Activated T-helper 1 cell treated with anti-CD3 and anti-CD28 coated beads, Interleukin-12 subunit alpha, Interleukin-12 subunit beta, Interleukin-2, Interleukin-4 antibody, amounts not matched to agents 30 ng/mL and 10 ng/mL and 1 ng/mL, durations not matched to agents 14 hours and 24 hours and 36 hours (primary cell): Measurements from ENCODE around the gene UTF1. TPM values are rescaled to one million over a fixed set of nuclear protein-coding genes. Genes with fewer than 3 reads are reported as not detected.

Experiments
- DNase-seq: peaks from one replicate; pipeline ENCODE4 v3.0.0; 2021; ENCODE audit warnings: low spot score
- H3K27ac Mint-ChIP-seq: one replicate; pipeline ENCODE4 v1.8.0; 2021; ENCODE audit warnings: mild to moderate bottlenecking, mixed read lengths
- H3K27me3 Mint-ChIP-seq: one replicate; pipeline ENCODE4 v1.8.0; 2022; ENCODE audit warnings: mild to moderate bottlenecking, moderate library complexity, mixed read lengths; ENCODE audit not compliant: insufficient read depth
- H3K36me3 Mint-ChIP-seq: one replicate; pipeline ENCODE4 v1.8.0; 2021; ENCODE audit warnings: low read depth, mixed read lengths
- H3K4me1 Mint-ChIP-seq: one replicate; pipeline ENCODE4 v1.8.0; 2021; ENCODE audit warnings: low read depth, mixed read lengths
- H3K4me3 Mint-ChIP-seq: one replicate; pipeline ENCODE4 v1.8.0; 2021; ENCODE audit warnings: mild to moderate bottlenecking, moderate library complexity, mixed read lengths
- H3K9me3 Mint-ChIP-seq: one replicate; pipeline ENCODE4 v1.8.0; 2021; ENCODE audit warnings: mixed read lengths
- intact Hi-C: fragments of 100-400 bp; cut with micrococcal nuclease; formaldehyde crosslinking; loops from one replicate; pipeline ENCODE4 v1.15.1; 2024
- total RNA-seq: library from RNA; stranded (reverse); gene quantifications from 2 replicates; pipeline ENCODE4 v1.2.3, GENCODE V29; 2022

The UTF1 gene
- total RNA-seq, 1 donor from 2014 or later, result not detected

DNA sequence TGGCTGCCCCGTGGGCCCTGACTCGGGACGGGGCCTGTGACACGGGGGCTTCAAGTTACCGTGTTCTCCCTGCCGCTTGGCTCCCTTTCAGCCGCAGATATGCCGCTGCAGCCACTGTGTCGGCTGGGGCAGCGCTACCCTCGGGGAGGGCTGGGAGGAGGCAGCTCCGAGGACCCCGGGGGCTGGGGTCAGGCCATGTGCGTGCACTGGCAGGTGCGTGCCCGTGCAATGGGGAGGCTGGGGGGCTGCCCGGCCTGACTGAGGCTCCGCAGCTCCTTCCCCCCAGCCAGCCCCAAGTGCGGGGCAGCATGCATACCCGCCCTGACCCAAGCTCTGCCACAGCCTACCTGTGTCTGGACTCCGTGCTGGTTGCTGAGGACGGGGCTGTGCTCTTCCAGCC, 40.8 kb upstream of the UTF1 start:
- H3K4me1 Mint-ChIP-seq, result no peaks in the 10 kb centered on the region
- H3K9me3 Mint-ChIP-seq, result peaks cover 3% of the 10 kb centered on the region
- intact Hi-C loops, result no loop called here
- no peak for DNase-seq
- no peaks in the 10 kb centered on the region for H3K36me3 Mint-ChIP-seq
- H3K4me3 Mint-ChIP-seq, result no peak overlapping the region
- H3K27me3 Mint-ChIP-seq, result peaks cover 6% of the 10 kb centered on the region
- H3K27ac Mint-ChIP-seq, result no peak overlapping the region

DNA sequence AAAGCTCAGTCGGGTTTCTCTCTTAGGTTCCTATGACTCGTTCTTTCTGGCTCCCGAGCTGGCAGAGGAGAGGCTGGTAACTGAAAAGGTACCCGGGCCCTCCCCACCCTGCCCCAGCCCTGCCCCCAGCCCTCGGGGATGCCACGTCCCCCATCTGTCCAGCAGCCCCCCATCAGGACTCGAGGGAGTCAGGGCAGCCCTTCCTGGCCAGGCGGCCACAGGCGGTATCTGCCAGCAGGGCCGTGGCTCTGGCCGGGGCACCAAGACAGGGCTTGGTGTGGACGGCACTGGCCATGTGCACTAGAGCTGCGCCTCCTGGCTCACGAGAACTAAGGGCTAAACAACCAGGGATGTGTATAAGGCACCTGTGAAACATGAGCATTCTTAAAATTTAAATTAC, 40.3 kb upstream of the UTF1 start:
- no peak for DNase-seq
- H3K27ac Mint-ChIP-seq, result no peak overlapping the region
- no peaks in the 10 kb centered on the region for H3K9me3 Mint-ChIP-seq
- H3K27me3 Mint-ChIP-seq, result peaks cover 6% of the 10 kb centered on the region
- intact Hi-C loops, result no loop called here
- no peaks in the 10 kb centered on the region for H3K36me3 Mint-ChIP-seq
- H3K4me1 Mint-ChIP-seq, result no peaks in the 10 kb centered on the region
- H3K4me3 Mint-ChIP-seq, result no peak overlapping the region

DNA sequence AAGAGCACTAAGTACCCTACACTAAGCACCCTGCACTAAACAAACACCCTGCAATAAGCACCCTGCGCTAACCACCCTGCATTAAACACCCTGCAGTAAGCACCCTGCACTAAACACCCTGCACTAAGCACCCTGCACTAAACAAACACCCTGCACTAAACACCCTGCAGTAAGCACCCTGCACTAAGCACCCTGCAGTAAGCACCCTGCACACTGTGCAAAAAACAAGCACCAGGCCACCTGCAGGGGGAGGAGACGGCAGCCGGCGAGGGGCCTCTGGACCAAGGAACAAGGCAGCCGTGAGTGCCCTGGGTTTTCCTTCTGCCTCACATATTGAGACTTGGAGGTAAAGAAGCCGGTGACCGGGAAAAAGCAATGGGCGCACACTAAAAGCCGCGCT, 39.8 kb upstream of the UTF1 start:
- H3K27ac Mint-ChIP-seq, result no peak overlapping the region
- H3K36me3 Mint-ChIP-seq, result no peaks in the 10 kb centered on the region
- intact Hi-C loops, result no loop called here
- H3K4me3 Mint-ChIP-seq, result no peak overlapping the region
- DNase-seq, result no peak
- no peaks in the 10 kb centered on the region for H3K9me3 Mint-ChIP-seq
- H3K4me1 Mint-ChIP-seq, result no peaks in the 10 kb centered on the region
- peaks cover 6% of the 10 kb centered on the region for H3K27me3 Mint-ChIP-seq

DNA sequence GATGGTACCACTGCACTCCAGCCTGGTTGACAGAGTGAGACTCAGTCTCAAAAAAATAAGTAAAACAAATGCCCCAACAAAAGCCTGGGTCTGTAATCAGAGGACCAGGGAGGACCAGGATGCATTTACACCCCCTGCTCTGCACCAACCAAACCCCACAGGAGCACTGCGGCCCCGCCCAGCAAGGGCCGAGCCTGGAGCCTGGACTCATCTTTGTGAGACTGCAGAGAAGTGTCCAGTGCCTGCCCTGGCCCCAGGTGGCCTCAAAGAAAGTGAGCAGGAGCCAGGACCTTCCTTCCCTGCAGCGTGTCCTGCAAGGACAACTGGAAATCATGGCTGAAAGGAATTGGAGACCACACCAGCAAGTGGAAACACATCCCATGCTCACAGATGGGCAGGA, 38.4 kb upstream of the UTF1 start:
- Mint-ChIP-seq H3K4me1 (no peaks in the 10 kb centered on the region), H3K27me3 (peaks cover 6% of the 10 kb centered on the region), H3K36me3 (no peaks in the 10 kb centered on the region), H3K4me3 (no peak overlapping the region), H3K27ac (no peak overlapping the region), H3K9me3 (no peaks in the 10 kb centered on the region)
- intact Hi-C loops, result no loop called here
- no peak for DNase-seq

DNA sequence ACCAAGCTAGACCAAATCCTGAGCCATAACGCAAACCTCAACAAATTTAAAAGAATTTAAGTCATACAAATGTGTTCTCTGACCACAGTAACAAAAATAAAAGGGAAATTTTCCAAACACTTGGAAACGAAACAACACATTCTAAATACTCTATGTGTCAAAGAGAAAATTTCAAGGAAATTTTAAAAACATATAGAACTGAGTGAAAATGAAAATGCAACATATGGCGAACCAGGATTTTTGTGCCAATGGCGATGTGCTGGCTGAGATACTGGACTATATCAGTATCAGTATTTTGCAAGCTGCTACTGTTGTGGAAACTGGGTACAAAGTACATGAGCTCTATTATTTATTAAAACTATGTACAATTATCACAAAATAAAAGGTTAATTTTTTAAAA, 35.9 kb upstream of the UTF1 start:
- Mint-ChIP-seq H3K4me1 (no peaks in the 10 kb centered on the region), H3K36me3 (no peaks in the 10 kb centered on the region), H3K27me3 (peaks cover 6% of the 10 kb centered on the region), H3K9me3 (no peaks in the 10 kb centered on the region), H3K4me3 (no peak overlapping the region), H3K27ac (no peak overlapping the region)
- intact Hi-C loops, result no loop called here
- DNase-seq, result no peak

DNA sequence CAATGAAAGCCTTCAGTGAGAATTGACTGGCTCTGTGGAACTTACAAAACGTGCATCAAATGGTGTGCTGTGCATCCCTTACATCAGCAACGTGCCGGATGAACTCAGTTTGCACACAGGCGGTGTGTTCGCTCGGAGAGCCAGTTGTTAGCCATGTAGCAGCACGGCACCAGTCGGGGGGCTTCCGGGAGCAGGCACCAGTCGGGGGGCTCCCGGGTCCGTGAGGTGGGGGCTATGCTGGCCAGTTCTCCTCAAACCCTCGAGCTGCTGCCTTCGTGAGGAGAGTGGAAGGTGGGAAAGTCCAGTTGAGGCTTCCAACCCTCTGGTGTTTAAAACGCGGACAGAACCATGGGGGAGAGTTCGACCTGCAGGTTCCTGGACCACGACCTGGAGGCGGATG, 34.9 kb upstream of the UTF1 start:
- Mint-ChIP-seq H3K9me3 (no peaks in the 10 kb centered on the region), H3K4me3 (no peak overlapping the region), H3K27me3 (peaks cover 6% of the 10 kb centered on the region), H3K4me1 (no peaks in the 10 kb centered on the region), H3K36me3 (no peaks in the 10 kb centered on the region), H3K27ac (no peak overlapping the region)
- no peak for DNase-seq
- intact Hi-C loops, result no loop called here

DNA sequence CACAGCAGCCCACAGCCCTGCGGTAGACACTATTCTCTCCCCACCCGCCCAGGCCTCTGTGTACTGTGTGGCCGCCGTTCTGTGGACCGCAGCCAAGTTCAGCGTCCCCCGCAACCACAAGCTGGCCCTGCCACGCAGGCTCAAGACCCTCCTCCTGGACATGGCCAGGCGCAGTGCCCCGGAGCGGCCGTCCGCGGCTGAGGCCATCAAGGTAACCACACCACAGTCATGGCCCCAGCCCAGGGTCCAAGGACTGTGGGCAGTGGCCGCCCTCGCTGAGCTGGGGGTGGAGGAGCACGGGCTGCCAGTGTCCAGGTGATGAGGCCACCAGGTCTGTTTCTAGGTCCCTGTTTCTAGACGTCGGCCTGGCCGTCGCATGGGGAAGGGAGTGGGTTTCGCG, 34.4 kb upstream of the UTF1 start:
- Mint-ChIP-seq H3K4me1 (no peaks in the 10 kb centered on the region), H3K4me3 (no peak overlapping the region), H3K36me3 (no peaks in the 10 kb centered on the region), H3K27me3 (peaks cover 6% of the 10 kb centered on the region), H3K9me3 (no peaks in the 10 kb centered on the region), H3K27ac (no peak overlapping the region)
- intact Hi-C loops, result no loop called here
- DNase-seq, result no peak

DNA sequence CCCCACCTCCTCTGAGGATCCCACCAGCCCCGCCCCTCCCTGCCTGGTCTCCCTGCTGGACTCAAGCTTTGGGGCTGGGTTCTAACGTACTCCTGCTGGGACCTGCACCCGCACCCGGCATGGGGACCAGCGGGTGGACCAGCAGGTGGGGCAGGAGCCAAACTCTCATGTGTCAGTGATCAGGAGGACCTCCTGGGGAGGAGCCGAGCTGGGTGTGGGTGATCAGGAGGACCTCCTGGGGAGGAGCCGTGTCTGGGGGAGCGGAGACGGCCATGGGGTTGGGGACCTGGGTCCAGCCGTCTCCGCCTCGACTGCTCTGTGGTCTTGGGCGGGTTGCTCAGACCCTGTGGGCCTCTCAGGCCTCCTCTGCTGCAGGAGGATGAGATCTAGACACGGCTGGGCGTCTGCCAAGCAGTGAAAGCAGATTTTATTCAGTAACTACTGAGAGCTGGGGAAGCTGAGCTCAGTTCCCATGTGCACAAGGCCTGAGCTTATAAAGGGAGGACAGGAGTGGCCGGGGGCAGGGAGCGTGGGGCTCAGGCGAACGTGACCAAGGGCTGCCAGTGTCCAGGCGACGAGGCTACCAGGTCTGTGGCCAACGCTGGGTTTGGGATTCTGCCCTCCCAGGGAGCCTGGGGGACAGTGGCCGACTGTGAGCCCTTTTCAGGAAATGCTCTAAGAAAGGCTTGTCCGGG, 33.6 kb upstream of the UTF1 start:
- intact Hi-C loops, result no loop called here
- no peak for DNase-seq
- no peaks in the 10 kb centered on the region for H3K4me1 Mint-ChIP-seq
- no peaks in the 10 kb centered on the region for H3K36me3 Mint-ChIP-seq
- H3K27ac Mint-ChIP-seq, result no peak overlapping the region
- H3K9me3 Mint-ChIP-seq, result no peaks in the 10 kb centered on the region
- peaks cover 6% of the 10 kb centered on the region for H3K27me3 Mint-ChIP-seq
- no peak overlapping the region for H3K4me3 Mint-ChIP-seq

DNA sequence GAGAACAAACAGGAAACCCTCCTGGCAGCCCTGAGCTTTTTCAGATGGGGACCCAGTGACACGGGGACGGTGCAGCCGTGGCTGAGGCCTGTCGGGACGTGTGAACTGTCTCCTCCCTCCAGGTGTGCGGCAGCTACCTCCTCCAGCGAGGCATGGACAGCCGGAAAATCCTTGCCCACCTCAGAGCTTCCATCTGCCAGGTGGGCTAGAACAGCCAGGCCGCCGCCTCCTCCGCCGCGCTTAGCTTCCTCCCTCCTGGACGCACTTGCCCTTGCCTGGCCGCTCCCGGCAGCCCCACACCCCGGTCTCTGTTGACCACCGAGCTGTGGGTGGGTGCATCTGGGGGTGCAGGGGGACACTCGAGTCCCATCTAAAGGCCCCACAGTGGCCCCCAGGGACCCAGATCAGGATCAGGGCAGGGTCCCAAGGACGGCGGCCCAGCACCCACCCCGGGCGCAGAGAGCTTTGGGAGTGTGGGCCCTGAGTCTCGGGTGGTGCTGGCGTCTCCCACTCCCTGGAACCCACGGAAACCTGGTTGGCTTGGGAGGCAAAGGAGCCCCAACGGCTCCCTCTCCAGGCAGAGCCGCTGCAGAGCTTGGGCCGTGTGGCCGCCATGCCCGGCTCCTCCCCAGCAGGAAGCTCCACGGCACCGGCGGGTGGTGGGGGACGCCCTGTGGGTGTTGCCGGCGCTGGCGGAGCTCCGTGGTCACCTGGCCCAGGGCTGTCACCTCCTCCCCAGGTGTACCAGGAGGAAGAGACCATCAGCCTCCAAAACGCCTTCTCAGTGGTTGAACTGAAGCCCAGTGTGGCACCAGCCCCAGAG, 32.9 kb upstream of the UTF1 start:
- intact Hi-C loops, result no loop called here
- Mint-ChIP-seq H3K27me3 (peaks cover 6% of the 10 kb centered on the region), H3K36me3 (no peaks in the 10 kb centered on the region)

DNA sequence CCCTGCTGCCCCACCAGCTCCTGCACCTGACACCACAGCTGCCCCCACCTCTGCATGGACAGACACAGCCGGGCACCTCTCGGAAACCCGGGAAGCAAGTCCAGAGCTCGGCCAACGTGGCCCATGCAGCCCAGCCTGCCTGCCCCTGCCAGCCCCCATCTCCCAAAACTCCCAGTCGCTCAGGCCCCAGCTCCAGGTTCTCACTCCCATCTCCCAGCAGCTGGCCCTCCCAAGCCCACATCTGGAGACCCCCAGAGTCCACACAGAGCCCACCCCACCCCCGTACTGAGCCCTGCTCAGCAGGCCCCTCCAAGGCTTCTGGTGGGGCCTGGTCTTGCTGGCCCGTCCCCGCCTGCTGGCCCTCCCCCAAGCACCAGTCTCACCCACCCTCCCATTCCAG, 32.2 kb upstream of the UTF1 start:
- intact Hi-C loops, result no loop called here
- Mint-ChIP-seq H3K27me3 (peaks cover 6% of the 10 kb centered on the region), H3K4me1 (no peaks in the 10 kb centered on the region), H3K9me3 (no peaks in the 10 kb centered on the region), H3K4me3 (no peak overlapping the region), H3K27ac (no peak overlapping the region), H3K36me3 (no peaks in the 10 kb centered on the region)
- no peak for DNase-seq

More for the DNA sequence above, 32.9 kb upstream of the UTF1 start:
- Mint-ChIP-seq H3K9me3 (no peaks in the 10 kb centered on the region), H3K4me3 (no peak overlapping the region), H3K27ac (no peak overlapping the region), H3K4me1 (no peaks in the 10 kb centered on the region)
- no peak for DNase-seq

DNA sequence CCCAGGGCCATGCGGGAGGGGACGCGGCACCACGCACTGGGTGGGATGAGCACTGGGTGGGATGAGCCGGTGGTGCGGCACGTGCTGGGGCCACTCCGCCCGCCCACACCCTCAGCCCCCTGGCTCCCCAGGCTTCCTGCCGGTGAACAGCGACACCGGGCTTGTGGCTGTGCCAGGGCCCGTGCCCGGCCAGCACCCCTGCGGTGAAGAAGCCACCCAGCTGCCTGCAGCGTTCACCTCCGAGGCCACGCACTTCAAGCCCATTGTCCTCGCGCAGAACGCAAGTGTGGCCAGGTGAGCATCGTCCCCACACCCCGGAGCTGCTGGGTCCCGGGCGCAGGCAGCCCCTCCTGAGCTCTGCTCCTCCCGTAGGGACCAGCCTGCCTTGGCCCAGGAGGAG, 31.8 kb upstream of the UTF1 start:
- H3K27me3 Mint-ChIP-seq, result peaks cover 6% of the 10 kb centered on the region
- no peak overlapping the region for H3K4me3 Mint-ChIP-seq
- no peaks in the 10 kb centered on the region for H3K36me3 Mint-ChIP-seq
- H3K4me1 Mint-ChIP-seq, result no peaks in the 10 kb centered on the region
- H3K27ac Mint-ChIP-seq, result no peak overlapping the region
- intact Hi-C loops, result no loop called here
- H3K9me3 Mint-ChIP-seq, result no peaks in the 10 kb centered on the region
- DNase-seq, result no peak

DNA sequence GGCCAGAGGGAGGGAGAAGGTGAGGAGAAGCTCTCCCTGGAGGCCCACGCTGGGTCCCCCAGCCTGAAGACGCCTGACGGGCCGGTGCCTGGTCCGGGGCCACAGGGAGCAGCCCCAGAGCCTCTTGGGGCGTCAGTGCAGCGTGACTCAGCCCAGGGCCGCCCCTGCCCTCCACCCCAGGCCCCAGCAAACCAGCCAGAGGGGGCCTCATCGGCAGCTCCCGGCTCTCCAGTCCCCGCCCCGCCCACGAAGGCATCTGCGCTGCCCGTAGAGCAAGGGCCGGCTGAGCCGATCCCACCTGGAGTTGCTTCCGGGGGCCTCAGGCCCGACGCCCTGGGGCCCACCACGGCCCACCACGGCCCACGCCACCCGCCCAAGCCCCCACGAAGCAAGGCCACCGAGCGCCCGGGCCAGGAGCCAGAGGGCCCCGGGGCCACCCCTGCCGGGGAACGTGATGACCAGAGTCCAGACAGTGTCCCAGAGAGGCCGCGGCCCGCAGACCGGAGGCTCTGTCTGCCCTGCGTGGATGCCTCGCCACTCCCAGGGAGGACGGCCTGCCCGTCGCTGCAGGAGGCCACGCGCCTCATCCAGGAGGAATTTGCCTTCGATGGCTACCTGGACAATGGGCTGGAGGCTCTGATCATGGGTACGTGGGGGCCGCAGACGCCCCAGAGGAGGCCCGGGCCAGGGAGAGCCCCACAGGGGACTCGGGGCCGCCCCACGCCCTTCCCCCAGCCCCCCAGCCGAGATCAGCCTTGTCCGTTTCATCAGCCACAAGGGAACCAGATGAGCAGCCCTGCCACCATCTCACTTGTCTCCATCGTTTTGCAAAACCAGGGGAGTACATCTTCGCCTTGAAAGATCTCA, 31.2 kb upstream of the UTF1 start:
- Mint-ChIP-seq H3K27ac (no peak overlapping the region), H3K9me3 (no peaks in the 10 kb centered on the region), H3K36me3 (no peaks in the 10 kb centered on the region), H3K27me3 (peaks cover 3% of the 10 kb centered on the region), H3K4me1 (no peaks in the 10 kb centered on the region), H3K4me3 (no peak overlapping the region)
- intact Hi-C loops, result no loop called here
- no peak for DNase-seq

DNA sequence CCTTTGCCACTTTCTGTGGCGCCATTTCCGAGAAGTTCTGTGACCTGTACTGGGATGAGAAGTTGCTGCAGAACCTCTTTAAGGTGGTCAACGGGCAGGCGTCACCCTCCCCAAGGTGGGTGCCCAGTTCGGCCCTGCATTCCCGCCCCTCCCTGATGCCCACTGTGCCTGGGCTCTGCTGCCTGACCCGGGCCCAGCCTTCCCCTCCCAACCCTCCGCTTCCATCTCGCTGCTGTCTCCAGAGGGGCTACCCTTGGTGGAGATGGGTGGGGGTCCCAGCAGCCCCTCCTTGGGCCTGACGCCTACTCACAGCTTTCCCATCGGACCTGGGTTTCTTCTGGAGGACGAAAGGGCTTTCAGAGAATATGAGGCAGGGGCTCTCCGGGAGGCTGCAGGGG, 30.5 kb upstream of the UTF1 start:
- Mint-ChIP-seq H3K27ac (no peak overlapping the region), H3K9me3 (no peaks in the 10 kb centered on the region), H3K4me1 (no peaks in the 10 kb centered on the region), H3K4me3 (no peak overlapping the region), H3K36me3 (no peaks in the 10 kb centered on the region), H3K27me3 (no peaks in the 10 kb centered on the region)
- DNase-seq, result no peak
- intact Hi-C loops, result no loop called here
